ENCODE measurements around the gene C21orf58. TPM values are rescaled to one million over a fixed set of nuclear protein-coding genes. Genes with fewer than 3 reads are reported as not detected.

Gene C21orf58
- total and polyA plus RNA-seq, 12 donors, result 0.51 to 2.9 (median 1.3) TPM

DNA sequence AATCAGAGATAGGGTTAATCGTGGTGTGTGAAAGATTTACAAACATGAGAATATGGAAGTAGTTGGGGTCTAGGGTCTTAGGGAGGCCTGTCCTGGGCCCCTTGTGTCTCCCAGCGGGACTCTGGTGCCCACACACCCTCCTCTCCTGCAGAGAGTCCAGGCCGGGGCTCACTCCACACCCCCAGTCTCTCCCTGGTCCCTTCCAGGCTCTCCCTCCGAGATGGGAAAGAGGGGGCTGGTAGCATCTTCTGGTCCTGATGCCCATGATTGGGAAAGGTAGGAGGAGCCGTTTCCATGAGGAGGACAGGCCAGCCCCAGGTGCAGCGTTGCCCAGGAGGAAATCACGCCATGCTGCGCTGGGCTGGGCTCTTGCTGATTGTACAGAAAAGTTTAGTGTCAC lies 26.9 kb upstream of the C21orf58 start:
- 94 to 96% methylated on average over 8 of the region's 8 CpGs for WGBS, 2 donors
- intact Hi-C loops (cut with DNase I), result no loop called here
- Histone ChIP-seq H3K27ac (no peak overlapping the region), H3K27me3 (no peaks in the 10 kb centered on the region), H3K36me3 (peaks cover 4 to 100% (median 61%) of the 10 kb centered on the region in 9 donors), H3K9me3 (no peaks in the 10 kb centered on the region), H3K4me1 (peaks cover 0 to 8% (median 0%) of the 10 kb centered on the region in 9 donors), H3K4me3 (no peak overlapping the region)
- ATAC-seq (no peak), DNase-seq (no peak)
- TF ChIP-seq, protein P1, sequence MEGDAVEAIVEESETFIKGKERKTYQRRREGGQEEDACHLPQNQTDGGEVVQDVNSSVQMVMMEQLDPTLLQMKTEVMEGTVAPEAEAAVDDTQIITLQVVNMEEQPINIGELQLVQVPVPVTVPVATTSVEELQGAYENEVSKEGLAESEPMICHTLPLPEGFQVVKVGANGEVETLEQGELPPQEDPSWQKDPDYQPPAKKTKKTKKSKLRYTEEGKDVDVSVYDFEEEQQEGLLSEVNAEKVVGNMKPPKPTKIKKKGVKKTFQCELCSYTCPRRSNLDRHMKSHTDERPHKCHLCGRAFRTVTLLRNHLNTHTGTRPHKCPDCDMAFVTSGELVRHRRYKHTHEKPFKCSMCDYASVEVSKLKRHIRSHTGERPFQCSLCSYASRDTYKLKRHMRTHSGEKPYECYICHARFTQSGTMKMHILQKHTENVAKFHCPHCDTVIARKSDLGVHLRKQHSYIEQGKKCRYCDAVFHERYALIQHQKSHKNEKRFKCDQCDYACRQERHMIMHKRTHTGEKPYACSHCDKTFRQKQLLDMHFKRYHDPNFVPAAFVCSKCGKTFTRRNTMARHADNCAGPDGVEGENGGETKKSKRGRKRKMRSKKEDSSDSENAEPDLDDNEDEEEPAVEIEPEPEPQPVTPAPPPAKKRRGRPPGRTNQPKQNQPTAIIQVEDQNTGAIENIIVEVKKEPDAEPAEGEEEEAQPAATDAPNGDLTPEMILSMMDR (IDR thresholded peaks at IDR 0.05), result no peak

DNA sequence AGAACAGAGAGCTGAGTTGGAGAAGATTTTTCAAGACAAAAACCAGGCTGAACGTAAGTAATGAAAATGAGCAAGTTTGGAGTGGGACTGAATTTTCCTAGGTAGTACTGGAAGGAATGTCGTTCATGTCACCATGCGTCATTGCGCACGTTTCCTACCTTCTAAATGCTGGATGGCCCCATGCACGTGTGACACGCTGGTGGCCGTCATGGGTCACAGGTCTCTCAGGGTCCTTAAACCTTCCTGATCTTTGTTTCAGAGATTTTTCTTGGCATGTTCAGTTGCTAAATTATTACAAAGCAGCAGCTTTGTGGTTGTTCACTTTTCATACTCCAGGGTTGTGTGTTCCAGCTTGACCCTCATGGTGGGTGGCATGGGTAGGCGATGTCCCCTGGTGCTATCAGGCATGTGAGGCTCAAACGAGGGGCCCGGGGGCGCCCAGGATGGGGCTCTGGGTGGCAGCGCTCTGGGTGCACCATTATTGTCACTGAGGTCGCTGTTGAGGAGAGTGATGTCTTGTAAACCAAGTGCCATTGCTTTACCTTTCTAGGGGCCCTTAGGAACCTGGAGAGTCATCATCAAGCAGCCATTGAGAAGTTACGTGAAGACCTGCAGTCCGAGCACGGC lies 25.6 kb upstream of the C21orf58 start:
- TF ChIP-seq, protein P1 (IDR thresholded peaks at IDR 0.05), result no peak
- Histone ChIP-seq H3K9me3 (no peaks in the 10 kb centered on the region), H3K27me3 (no peaks in the 10 kb centered on the region), H3K36me3 (peaks cover 3 to 97% (median 53%) of the 10 kb centered on the region in 9 donors), H3K27ac (no peak overlapping the region), H3K4me1 (peaks cover 0 to 8% (median 0%) of the 10 kb centered on the region in 9 donors), H3K4me3 (no peak overlapping the region)
- intact Hi-C loops (cut with DNase I), result no loop called here
- no peak for ATAC-seq
- no peak for DNase-seq
- 96 to 97% methylated on average over 17 of the region's 17 CpGs for WGBS, 2 donors

DNA sequence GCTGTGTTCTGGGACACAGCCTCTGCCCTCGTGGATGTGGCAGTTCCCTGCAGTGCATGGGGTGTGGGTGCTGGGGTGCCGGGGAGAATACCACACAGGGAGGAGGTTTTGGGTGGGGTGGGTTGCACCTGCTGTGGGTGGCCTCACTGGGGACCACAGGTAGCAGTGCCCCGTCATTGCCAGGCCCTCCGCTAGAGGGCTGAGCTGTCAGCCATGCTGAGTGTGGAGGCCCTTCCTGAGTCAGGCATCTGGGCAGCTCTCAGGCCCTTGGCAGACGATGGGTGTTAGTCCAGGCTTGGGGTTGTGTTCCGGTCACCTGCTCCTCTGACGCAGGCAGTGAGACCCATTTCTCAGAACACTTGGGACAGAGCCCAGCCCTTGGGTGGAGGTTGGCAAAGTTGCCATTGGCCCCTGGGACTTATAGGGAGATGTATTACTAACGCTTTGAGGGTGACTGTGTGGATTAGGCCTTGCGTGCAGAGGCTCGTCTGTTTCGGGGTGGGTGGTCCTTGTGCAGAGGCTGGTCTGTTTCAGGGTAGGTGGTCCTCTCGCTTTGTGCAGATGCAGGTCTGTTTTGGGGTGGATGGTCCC lies 24.2 kb upstream of the C21orf58 start:
- TF ChIP-seq, protein P1 (IDR thresholded peaks at IDR 0.05), result peak in 8 of 9 donors; percentile 16 to 59 (median 37)
- H3K9me3 ChIP-seq, result no peaks in the 10 kb centered on the region
- H3K27ac ChIP-seq, result peak overlapping the region in 5 of 10 donors; percentile 22 to 65 (median 41)
- peak; percentile 80 to 98 (median 94) for ATAC-seq
- no peaks in the 10 kb centered on the region for H3K27me3 ChIP-seq
- peaks cover 0 to 84% (median 42%) of the 10 kb centered on the region in 9 donors for H3K36me3 ChIP-seq
- H3K4me1 ChIP-seq, result peaks cover 0 to 8% (median 0%) of the 10 kb centered on the region in 9 donors
- H3K4me3 ChIP-seq, result peak overlapping the region in 1 of 10 donors; percentile 15
- intact Hi-C loops (cut with DNase I), result no loop called here
- peak; percentile 52 to 80 for DNase-seq
- WGBS, 2 donors, result 81 to 82% methylated on average over 12 of the region's 12 CpGs

DNA sequence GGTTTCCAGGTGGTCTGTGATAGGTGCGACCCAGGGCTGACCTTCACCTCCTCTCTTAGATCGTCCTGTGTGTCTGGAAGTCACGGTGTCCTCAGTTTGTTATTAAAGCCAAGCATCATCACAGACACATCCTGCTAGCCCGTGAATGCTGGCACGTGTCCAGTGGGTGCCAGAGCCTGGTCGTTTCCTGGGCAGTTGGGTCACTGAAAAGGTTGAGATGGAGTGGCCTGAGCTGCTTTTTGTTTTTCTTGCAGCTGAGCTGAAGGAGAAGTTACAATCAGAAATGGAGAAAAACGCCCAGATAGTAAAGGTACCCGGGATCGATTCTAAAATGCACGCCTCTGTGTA lies 23.5 kb upstream of the C21orf58 start:
- no peaks in the 10 kb centered on the region for H3K9me3 ChIP-seq
- WGBS, 2 donors, result 61 to 67% methylated on average over 10 of the region's 10 CpGs
- ATAC-seq, result peak in 2 of 8 donors; percentile 5 to 11
- H3K27ac ChIP-seq, result peak overlapping the region in 1 of 10 donors; percentile 39
- no peak for DNase-seq
- peaks cover 0 to 78% (median 40%) of the 10 kb centered on the region in 9 donors for H3K36me3 ChIP-seq
- peaks cover 0 to 8% (median 0%) of the 10 kb centered on the region in 9 donors for H3K4me1 ChIP-seq
- intact Hi-C loops (cut with DNase I), result no loop called here
- TF ChIP-seq, protein P1 (IDR thresholded peaks at IDR 0.05), result no peak
- no peaks in the 10 kb centered on the region for H3K27me3 ChIP-seq
- H3K4me3 ChIP-seq, result no peak overlapping the region

All from heart right ventricle (tissue), 16 donors.